NCI-H526 treated with DMSO at 0.1 percent for 48 hours (cell line): ENCODE results near the gene SLC6A6.

ENCODE experiments used
- DNase-seq: peaks from one replicate; lab custom pipeline; 2025; lab: John Stamatoyannopoulos, UW

SLC6A6 gene

DNA sequence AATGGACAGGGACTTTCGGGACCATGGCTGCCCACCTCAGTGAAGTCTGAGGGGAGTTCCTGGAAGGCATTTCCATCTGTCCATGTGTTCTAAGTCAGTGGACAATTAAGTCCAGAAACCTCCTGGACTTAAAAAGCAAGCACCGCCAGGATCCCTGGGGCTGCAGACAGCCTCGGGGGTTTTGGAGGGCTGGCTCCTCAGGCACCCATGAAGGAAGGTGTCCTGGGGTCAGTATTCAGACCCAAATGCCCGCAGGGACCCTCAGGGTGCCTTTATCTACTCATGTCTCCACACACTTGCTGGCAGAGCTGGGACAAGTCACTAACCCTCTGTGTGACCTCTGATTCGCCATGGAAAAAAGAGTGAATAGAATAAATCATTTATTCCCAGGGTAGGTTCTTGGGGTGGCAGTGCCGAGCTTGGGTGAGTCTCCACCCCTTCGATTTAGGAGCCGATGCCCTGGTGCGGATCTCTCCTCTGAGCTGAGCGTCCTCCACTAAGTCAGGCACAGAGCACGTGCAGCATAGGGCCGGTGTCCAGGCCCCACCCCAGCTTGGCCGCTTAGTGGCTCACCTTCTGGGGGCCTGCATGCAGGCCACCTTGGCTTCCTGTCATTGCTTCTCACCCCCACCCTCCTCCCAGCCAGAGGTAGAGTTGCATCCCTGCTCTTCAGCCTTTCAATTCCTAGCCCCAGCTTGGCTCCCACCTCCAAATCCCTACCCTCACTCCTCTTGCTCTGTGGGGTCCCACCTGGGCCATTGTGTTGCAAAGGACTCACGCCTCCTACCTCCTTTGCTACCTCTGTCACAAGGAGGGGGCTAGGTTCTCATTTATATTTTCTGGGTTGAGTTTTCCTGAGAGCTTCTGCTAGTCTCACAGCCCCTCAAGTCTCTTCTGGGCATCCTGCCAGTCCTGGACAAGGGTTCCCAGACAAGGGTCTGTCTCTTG lies 19.9 kb downstream of the SLC6A6 start:
- DNase-seq = no peak

DNA sequence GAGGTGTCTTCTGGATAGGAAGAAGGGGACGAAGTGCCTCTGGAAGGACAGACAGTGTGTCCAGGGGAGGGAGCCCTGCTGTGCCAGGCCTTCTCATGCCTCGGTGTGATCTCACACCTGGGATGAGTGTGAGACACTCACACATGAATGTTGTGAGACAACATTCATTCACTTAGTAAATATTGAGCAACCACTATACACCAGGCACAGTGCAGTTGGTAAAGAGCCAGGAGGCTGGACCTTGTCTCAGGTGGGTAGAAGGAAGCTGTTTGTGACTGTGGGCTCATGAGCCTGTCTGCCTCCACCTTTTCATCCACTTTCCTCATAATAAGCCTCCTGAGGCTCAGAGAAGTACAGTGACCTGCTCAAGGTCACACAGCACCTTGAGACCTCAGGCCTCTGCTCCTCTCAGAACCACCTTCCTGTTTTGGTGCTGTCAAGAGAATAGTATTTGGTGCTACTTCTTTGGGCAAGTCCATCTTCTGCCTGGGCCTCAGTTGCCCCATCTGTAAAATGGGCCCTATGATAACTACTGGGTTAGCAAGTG lies 20.9 kb downstream of the SLC6A6 start:
- DNase-seq = no peak

DNA sequence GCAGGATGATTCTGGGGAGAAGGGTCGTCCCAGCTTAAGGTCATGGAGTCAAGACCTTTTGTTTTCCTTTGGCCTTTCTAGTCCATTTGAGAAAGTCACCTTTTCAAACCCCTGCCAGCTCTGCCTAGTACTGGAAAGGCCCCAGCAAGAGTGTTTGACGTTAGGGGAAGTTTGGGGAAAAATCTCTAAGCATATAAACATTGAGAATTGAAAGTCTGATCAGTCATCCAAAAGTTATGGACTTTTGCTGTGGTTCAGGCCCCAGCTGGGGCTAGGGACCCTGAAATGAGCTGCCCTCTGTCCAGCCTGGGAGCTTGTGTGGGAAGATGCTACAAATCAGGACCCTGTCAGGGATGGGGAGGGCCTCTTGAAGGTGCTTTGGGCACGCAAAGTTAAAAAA lies 21.6 kb downstream of the SLC6A6 start:
- no peak for DNase-seq

DNA sequence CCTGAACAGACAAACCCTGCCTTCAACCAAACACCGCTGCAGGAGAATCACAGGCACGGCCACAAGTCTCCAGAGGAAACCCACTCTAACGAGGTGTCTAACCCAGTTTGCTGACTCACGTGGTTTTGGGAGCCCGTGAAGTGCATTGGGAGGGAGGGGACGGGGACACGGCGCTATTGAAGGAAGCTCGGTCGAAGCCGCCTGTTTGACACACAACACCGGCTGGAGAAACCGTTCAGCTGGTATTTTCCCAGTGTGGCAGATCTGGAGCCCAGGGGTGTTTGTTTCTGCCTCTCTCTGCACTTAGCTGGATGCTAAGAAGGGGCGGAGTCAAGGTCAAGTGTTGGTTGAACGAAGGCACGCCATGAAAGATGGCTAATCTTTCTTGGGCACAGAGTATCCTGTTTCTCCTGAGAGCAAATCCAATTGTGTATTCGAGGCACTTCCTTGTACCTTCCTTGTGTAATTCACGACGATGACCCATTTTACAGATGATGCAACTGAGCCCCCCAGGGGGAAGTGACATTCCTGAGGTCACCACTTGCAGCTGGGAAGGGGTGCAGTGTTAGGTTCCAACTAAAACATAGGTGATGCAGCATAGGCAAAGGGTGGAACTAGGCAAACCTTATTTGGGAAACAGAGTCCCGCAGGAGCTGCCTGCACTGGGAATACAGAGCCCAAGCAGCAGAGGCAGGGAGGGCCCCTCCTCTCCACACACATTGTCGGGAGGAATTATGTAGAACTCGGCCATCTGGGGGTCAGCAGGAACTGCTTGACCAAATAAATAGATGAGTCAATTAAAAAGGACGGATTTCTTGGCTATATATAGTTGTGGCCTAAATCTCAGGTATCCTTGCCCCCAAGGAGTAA lies 22.5 kb downstream of the SLC6A6 start:
- no peak for DNase-seq

DNA sequence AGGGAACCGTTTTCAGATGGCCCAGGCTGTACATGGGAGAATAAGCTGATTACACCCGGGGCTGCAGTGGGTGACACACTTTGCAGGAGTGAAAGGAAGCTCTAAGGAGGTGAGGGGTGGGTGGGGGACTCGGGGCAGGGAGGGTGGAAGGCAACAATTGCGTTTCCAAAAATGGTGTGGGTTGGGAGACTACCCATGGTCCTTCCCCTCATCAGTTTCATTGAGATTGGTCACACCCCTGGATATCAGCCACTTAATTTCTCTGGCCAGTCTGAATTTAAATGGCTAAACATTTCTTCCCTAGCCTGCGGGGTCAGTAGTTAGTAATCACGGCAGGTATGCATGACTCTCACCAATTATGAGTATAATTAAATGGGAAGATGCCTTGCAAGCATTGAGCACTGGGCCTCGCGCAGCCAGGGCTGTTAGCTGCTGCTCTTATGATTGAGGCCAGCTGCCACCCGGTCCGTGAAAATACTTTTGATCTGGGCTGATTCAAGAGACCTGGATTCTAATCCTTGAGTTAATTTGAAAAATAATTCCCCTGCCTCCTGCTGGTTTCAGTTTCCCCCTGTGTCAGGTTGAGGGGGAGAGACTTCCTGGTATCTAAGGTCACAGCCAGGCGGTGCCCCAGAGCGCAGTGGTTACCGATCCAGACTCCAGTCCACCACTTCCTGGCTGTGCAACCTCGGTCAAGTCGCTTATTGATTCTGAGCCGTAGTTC lies 23.3 kb downstream of the SLC6A6 start:
- DNase-seq = no peak

DNA sequence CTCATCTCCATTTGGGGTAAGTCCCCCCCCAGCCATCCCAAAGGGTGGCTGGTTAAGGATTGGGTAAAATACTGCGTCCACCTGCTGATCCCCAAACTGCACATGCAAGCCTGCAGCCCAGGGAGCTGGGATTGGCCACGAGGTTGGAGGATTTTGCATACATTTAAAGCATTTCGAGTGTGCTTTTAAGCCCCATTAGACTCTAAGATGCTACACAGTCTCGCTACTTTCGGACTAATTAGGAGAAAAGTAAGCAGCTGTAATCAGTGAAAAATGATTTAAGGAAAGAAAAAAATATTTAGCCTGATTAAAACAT lies 23.9 kb downstream of the SLC6A6 start:
- no peak for DNase-seq

DNA sequence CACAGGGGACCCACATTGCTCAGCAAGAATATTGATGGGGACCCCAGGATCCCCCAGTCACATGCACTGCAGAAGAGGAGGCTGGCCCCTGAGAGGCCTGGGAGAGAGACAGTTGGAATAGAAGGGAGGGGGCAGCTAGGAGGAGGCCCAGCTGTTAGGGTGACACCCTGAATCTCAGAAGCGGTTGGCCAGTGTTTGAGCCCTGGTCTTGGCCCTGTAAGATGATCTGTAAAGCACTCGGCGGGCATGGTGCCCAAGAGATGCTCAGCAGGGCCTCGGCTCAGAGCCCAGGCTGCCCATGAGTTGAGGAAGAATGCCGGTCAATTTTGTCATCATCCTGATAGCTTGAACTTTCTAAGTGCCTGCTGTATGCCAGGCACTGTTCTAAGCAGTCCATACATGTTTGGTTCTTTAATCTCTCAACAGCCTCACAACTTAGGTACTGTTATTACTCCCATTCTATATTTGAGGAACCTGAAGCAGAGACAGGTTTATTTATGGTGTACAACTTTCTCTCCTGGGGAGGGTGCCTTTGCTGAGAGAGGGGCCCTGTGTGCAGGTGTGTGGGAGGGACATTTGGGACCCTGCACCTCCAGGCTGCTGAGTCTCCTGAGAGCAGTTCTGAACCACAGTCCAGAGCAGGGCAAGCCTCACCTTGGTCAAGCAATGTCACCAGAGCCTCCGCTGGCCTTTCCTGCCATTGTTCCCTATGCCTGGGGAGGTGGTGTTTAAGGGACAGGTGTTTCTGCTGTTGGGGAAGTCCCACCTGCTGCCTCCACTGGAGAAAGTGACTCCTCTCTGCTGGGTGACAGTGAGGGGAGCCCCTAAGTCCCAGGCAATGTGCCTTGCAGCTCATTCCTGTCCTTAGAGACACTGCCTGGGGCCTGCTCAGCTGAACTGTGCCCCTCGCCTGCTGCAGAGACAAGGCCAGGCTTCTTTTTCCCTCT lies 26.0 kb downstream of the SLC6A6 start:
- no peak for DNase-seq

DNA sequence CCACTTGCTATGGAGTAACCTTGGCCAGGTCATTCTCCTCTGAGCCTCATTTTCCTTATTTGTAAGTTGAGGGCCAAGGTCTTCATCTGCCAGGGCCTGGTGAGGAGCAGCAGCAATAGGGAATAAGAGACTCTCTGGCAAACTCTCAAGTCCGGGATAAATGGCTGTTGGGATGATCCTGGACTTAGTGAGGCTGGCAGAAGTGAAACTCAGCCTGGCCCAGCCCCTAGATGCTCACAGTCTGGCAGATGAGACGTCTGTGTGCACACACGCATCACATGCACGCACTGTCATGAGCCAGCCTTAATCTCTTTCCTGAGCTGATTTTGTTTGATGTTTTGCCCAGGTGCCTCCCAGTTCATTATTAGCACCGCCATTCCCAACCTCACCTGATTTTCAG lies 26.8 kb downstream of the SLC6A6 start:
- DNase-seq = no peak

DNA sequence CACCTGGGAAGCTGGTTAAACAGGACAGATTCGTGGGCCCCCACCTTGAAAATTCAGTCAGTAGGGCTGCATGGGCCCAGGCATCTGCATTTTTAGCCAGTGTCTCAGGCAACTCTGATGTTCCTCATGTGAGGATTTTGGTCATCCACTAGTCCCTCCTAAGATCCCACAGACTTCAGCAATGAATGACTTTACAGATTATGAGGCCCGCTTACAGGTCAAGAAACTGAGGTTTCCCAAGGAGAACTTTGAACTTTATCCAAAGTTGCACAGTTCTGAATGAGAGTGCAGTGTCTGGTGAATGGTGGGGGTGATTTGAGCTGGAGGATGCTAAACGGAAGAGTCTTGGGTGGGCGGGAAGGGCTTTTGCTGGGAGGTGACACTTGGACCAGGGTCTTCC lies 27.2 kb downstream of the SLC6A6 start:
- no peak for DNase-seq

DNA sequence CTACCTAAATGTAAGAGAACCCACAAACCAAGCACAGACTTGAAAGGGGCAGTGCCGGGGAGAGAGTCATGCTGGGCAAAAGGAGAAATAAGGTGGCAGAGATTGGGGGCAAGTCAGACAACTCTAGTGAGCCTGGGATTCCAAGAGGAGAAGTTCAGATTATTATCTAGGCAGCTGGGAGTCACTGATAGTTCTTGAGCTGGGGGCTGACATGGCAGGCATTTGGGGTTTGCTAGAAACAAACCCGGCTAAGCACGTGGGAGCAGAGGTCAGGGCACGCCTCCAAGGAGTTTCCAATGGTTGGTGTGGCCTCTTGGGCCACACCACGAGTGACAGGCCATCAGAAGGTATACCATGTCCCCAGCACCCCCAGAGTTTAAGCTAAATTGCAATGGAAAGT lies 27.6 kb downstream of the SLC6A6 start:
- DNase-seq = no peak

DNA sequence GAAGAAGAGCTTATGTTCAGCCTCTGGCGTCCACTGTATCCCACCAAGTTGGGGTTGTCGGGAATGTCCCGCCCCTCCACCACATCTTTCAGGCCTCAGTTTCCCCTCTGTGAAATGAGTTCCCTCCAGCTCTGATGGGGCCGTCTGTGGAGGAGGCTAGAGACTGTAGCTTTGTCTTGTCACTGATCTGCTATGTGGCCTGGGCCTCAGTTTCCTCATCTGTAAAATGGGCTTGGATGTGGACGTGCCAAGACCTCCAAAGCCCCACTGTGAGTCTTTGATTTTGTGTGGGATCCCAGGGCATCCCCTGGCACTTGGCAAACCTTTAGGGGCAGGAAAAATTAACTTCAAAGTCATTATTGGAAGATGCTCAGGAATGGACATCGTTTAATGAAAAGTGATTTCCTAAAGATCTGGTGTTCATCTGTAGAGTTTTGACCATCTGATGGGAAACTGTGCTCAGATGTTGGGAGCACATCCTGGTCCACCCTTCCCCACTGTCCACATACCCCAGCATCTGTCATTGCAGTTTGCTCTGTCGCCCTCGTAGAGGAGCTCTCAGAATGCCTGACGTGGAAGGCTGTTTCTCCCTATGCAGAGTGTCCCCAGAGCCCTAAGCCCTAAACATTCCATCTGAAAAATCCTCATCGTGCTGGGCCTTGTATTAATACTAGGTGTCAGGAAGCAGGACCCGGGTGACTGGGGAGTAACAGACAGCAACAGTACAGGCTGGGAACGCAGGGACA lies 28.5 kb downstream of the SLC6A6 start:
- DNase-seq = no peak

DNA sequence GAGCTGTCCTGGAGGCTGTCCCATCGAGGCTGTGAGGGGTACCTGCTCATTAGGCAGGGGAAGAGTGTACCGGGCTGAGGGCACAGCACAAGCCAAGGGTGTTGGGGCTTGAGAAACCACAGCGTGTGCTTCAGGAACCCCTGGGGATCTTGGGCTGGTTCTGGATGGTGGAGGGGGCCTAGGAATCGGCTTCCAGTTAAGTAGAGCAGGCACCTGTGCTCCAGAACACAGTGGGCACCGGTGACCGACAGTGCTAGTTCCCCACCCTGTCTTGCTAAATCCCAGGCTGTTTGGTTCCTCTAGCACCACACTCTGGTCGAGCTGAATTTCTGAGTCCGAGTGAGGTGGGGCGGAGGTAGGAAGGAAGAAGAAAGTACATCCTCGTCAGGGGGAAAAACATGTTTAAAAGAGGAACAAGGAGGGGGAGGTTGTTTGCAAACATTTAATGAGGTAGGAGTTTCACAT lies 29.1 kb downstream of the SLC6A6 start:
- DNase-seq = no peak

DNA sequence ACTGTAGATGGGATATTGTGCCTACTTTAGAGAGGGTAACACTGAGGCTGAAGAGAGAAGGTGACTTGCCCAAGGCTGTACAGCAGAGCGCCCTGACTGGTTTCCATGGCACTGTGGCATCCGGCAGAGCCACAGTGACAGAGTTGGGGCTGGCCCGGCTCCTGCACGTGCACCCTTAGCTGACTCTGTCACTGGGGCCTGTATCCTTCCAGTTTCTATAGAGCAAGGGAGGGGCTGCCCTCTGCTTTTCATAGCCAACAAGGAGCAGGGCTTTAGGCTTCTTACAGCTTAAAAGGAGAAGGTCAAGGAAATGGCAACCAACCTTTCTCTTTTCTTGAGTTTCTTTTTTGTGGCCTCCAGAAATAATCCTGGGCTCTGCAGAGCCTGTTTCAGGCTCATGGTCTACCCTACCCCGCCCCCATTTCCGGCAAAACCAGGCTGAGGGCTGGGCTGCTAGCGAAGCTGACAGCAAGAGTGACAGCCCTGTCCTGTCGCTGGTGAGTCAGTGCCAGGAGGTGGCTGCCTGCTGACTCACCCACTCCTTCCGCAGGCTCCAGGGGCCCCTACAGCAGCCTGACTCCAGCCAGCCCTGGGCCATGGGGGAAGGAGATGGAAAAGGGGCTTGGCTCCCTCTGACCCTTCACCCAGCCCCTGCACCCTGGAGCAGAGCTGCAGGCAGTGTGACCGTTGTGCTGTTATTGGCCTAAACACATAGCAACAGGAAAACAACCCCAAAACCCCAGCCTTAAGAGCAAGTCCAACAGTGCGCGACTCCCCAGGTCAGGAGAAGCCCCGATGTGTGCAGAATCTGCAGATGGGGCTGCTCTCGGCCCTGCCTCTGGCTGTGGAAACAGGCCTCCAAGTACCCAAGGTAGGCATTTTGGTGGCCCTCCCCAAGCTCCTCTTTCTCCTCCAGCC lies 29.8 kb downstream of the SLC6A6 start:
- no peak for DNase-seq

DNA sequence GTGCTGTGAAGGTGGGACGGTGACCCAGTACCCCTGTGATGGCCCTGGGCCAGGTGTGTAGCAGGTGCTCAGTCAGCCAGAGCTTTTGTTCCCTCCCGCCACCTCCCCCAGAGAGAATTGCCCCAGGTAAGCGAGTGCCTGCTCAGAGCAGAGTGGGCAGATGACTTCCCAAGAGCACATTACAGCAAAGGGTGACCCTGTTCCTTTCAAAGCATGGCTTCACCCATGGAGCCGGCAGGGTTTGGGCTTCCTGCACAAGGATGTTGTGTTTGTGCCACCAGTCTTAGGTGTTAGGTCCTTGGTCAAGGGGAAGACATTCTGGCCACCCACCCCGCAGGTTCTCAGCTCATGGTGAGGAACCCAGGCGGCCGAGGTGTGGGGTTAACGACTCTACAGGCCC lies 30.7 kb downstream of the SLC6A6 start:
- no peak for DNase-seq

DNA sequence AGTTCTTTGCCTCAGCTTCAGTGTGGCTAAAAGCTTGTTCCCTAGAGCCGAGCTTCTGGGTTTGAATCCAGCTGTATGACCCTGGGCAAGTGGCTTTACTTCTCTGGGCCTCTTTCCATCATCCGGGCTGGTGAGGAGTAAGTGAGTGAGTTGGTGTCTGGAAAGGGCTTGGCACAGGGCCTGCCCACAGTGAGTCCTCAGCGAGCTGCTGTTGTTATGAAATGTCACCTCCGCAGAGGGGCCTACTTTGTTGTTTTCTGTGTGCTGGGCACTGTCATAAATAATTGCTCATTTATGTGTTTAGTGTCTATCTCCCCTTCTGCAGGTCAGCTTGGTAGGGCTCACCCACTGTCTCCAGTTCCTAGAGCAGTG lies 31.7 kb downstream of the SLC6A6 start:
- no peak for DNase-seq

DNA sequence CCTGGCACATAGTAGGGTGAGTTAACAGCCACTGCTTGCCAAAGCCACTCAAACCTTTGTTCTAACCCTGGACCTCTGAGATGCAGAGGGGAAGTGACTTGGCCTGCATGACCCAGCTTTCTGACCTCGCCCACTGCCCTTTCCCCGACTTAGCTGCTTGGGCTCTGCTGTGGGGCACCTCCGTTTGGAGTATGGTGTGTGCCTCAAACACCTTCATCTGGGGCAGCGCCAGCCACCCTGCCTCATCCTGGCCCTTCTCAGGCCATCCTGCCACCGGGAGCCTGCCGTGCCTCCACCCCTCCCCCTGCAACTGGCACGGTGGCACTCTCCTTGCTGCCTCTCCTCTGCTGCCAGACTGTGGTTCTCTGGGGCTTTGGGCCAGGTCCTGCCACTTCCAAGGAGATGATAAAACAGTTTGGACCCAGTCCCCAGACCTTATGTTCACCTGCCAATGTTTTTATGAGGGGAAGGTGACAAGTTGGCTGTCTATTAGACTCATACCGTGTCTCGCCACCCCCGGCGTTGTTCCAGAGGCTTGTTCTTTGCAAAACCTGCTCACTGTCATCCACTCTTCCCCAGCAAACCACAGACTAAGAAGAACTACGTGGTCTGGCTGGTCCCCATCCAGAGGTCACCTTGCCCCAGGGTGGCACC lies 32.2 kb downstream of the SLC6A6 start:
- DNase-seq = no peak

DNA sequence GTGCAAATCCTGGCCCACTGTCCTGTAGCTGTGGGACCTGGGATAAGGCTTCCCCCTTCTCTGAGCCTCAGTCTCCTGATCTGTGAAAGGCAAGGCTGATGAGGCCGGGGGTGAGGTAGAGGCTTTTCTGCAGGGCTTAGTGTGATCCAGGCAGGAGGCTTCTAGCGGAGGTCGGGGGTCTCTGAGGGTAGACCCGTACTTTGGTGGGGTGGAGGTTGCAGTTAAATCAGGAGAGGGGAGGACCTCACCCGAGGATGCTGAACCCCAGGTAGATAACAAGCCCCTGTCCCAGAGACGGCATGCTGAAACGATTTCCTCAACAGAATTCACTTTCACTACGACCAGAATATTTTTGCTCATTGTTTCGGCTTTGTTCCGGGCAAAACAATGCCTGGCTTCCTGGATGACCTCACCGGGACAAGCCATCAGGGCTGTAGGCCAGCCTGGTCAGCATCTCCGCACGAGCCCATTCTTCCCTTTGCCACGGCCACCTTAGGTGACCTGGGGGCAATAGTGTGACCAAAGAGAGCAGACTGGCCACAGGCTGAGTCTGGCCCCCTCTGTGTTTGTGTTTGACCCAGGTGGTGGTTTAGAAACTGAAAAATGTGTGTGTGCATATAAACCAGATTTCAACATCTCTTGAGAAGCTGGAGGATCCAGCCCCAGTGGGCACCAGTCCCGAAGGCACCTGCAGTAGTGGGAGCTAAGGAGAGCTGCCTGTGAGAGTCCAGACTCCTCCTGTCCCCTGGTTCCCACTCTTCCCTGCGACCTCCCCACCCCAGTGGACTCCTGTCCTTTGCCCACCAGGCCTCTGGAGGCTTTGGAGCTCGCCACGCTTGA lies 33.0 kb downstream of the SLC6A6 start:
- DNase-seq = no peak

DNA sequence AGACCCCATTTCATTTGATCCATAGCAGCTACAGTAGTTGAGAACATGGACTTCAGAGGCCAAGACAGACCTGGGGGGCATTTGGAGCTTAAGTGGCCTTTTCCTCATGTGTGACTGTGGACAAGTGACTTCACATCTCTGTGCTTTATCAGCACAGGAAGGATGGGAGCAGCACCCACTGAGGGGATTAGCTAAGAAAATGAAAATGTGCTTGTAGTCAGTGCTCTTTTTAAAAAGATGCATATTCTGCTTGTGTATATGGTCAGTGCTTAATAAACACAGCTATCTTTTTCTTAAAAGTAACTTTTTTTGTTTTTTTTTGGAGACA lies 34.5 kb downstream of the SLC6A6 start:
- no peak for DNase-seq
